Lung (tissue), 12 donors: Measurements from ENCODE around the gene SFMBT1. TPM values are rescaled to one million over a fixed set of nuclear protein-coding genes. Genes with fewer than 3 reads are reported as not detected.

Experiments used
- ATAC-seq: fragments of 200-7000 bp; cut with Tn5 transposase; one replicate; pipeline ENCODE4 v1.9.1; 2020; ENCODE audit warnings: moderate number of reproducible peaks; ENCODE audit not compliant: insufficient read depth, low FRiP score
- DNase-seq, 3 donors: peaks; one replicate each; pipeline ENCODE4 v3.0.0-alpha.2; 2013 to 2017
- H3K27ac ChIP-seq, 2 donors: one replicate each; pipeline ENCODE4 v1.5.1; 2013; ENCODE audit warnings: mild to moderate bottlenecking in 2 of 2, moderate library complexity in 2 of 2, control low read depth in 1 of 2, inconsistent platforms in 1 of 2, low read depth in 1 of 2, low read length in 1 of 2
- H3K27me3 ChIP-seq, 3 donors: one replicate each; pipeline ENCODE4 v1.5.1; 2013; ENCODE audit warnings: low read length in 2 of 3; ENCODE audit not compliant: control insufficient read depth in 3 of 3, insufficient read depth in 3 of 3
- H3K36me3 ChIP-seq, 4 donors: one replicate each; pipeline ENCODE4 v1.5.1; 2013; ENCODE audit warnings: low read length in 4 of 4, mild to moderate bottlenecking in 1 of 4, moderate library complexity in 1 of 4; ENCODE audit not compliant: control insufficient read depth in 4 of 4, insufficient read depth in 4 of 4
- H3K4me1 ChIP-seq, 5 donors: one replicate each; pipeline ENCODE4 v1.5.1; 2013; ENCODE audit warnings: low read length in 5 of 5, mild to moderate bottlenecking in 2 of 5, moderate library complexity in 1 of 5; ENCODE audit not compliant: control insufficient read depth in 5 of 5, insufficient read depth in 5 of 5
- H3K4me3 ChIP-seq: one replicate; pipeline ENCODE4 v1.5.1; 2013; ENCODE audit warnings: mild to moderate bottlenecking, control low read depth, moderate library complexity
- H3K9ac ChIP-seq, 2 donors: one replicate each; pipeline ENCODE4 v1.5.1; 2013; ENCODE audit warnings: low read length in 2 of 2, control low read depth in 1 of 2; ENCODE audit not compliant: insufficient read depth in 1 of 2
- H3K9me3 ChIP-seq, 4 donors: one replicate each; pipeline ENCODE4 v1.5.1; 2013; ENCODE audit warnings: low read length in 3 of 4, mild to moderate bottlenecking in 1 of 4, moderate library complexity in 1 of 4; ENCODE audit not compliant: control insufficient read depth in 4 of 4, insufficient read depth in 3 of 4
- WGBS, 2 donors: extraction: QIAGEN DNeasy Blood & Tissue Kit; methylation state at CpG; one replicate each; pipeline ENCODE4 v1.1.7; 2013; 5-methylcytosine and 5-hydroxymethylcytosine counted together
- polyA plus RNA-seq, 2 donors: library from polyadenylated mRNA; stranded (reverse); fragments of 200-250 nt; gene quantifications; one replicate each; pipeline ENCODE4 v1.2.1, GENCODE V29; 2013
- total RNA-seq, 2 donors: library from RNA; depleted of rRNA in 1 of 2; stranded (reverse); fragments of >200 nt in 1 of 2; gene quantifications; one replicate each; pipeline ENCODE4 v1.2.1, GENCODE V29; 2014 to 2021
- TF ChIP-seq, protein P1 (sequence below): IDR thresholded peaks from 2 replicates; pipeline ENCODE4 v1.5.1; 2012; ENCODE audit warnings: mild to moderate bottlenecking; ENCODE audit errors: control extremely low read depth, extremely low read depth
- donor health status: control.
- donor health status: control.
- donor health status: Bipolar disorder and iron deficiency.
- donor health status: healthy.
- donor health status: DM: yes; HTN: yes; CAD: no.

SFMBT1 gene
- total and polyA plus RNA-seq, 4 donors, result 3.4 to 19.2 (median 9.7) TPM

GRCh38 chr3:52874864-52875587 is 170.8 kb downstream of the SFMBT1 start:
- Histone ChIP-seq H3K27ac (no peak overlapping the region), H3K9me3 (no peaks in the 10 kb centered on the region), H3K27me3 (no peaks in the 10 kb centered on the region), H3K9ac (no peak overlapping the region), H3K36me3 (peaks cover 0 to 4% (median under 1%) of the 10 kb centered on the region in 4 donors), H3K4me1 (peaks cover 0 to 2% (median 0%) of the 10 kb centered on the region in 5 donors), H3K4me3 (no peak overlapping the region)
- TF ChIP-seq, protein P1, sequence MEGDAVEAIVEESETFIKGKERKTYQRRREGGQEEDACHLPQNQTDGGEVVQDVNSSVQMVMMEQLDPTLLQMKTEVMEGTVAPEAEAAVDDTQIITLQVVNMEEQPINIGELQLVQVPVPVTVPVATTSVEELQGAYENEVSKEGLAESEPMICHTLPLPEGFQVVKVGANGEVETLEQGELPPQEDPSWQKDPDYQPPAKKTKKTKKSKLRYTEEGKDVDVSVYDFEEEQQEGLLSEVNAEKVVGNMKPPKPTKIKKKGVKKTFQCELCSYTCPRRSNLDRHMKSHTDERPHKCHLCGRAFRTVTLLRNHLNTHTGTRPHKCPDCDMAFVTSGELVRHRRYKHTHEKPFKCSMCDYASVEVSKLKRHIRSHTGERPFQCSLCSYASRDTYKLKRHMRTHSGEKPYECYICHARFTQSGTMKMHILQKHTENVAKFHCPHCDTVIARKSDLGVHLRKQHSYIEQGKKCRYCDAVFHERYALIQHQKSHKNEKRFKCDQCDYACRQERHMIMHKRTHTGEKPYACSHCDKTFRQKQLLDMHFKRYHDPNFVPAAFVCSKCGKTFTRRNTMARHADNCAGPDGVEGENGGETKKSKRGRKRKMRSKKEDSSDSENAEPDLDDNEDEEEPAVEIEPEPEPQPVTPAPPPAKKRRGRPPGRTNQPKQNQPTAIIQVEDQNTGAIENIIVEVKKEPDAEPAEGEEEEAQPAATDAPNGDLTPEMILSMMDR, result no peak
- no peak for DNase-seq
- WGBS, 2 donors, result 84 to 89% methylated on average over 9 of the region's 9 CpGs
- no peak for ATAC-seq

DNA sequence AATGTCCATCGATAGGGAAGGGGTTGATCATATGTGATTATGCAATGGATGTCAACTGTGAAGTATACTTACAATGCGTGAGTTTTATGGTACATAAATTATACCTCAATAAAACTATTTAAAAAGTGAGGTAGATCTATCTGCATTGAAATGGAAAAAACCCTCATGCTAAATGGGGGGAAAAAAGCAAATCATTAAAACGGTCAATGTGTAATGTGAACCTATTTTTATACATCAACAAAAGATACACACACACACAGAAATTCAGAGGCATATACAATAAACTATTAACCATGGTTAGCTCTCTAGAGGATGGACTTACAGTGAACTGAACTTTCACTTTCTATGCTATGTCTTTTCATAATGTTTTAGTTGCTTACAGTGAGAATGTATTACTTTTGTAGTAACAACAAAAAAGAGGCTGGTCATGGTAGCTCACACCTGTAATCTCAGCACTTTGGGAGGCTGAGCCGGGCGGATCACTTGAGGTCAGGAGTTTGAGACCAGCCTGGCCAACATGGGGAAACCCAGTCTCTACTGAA is 171.6 kb downstream of the SFMBT1 start:
- ATAC-seq, result no peak
- no peak overlapping the region for H3K9ac ChIP-seq
- DNase-seq, result no peak
- H3K27me3 ChIP-seq, result no peaks in the 10 kb centered on the region
- no peaks in the 10 kb centered on the region for H3K9me3 ChIP-seq
- H3K4me3 ChIP-seq, result no peak overlapping the region
- peaks cover 0 to 2% (median 0%) of the 10 kb centered on the region in 5 donors for H3K4me1 ChIP-seq
- no peak overlapping the region for H3K27ac ChIP-seq
- H3K36me3 ChIP-seq, result peaks cover 0 to 2% (median under 1%) of the 10 kb centered on the region in 4 donors
- 66 to 76% methylated on average over 5 of the region's 5 CpGs for WGBS, 2 donors
- TF ChIP-seq, protein P1, result no peak

DNA sequence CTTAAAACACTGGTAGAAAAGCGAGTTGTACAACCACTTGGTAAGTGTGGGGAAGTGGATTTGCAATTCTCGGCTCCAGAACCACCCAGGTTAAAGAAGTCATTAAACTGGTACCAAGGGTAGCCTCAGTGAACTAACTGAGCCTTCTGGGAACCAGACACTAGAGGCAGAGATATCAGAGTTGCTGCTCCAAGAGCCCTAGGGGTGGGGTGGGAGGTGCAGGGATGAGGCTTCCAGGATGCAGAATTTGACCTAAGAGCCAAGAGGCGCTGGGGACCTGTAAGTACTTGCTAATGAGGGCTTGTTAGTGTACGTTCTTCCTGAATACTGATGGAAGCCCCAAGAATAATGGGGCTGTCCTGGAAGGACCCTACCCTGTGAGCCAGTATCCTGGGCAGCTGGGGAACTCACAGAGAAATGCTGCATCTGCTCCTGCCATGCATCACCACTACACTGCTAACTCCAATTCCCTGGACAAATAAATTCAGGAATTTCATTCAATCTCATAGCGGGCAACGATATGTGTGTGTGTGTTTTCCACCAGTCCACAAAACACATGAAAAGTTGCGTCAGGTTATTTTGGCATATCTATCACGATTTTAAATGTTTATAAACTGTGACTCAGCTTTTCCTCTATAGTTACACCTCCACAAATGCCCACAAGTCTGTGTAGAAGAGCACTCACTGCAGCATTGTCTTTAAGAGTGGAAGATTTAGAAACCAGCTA is 172.3 kb downstream of the SFMBT1 start:
- no peak overlapping the region for H3K27ac ChIP-seq
- DNase-seq (no peak), ATAC-seq (no peak)
- H3K9ac ChIP-seq, result no peak overlapping the region
- no peaks in the 10 kb centered on the region for H3K9me3 ChIP-seq
- TF ChIP-seq, protein P1, result no peak
- 57 to 62% methylated on average over 8 of the region's 8 CpGs for WGBS, 2 donors
- H3K36me3 ChIP-seq, result peaks cover 0 to 2% (median 0%) of the 10 kb centered on the region in 4 donors
- peaks cover 0 to 2% (median 0%) of the 10 kb centered on the region in 5 donors for H3K4me1 ChIP-seq
- no peak overlapping the region for H3K4me3 ChIP-seq
- no peaks in the 10 kb centered on the region for H3K27me3 ChIP-seq
